VCaP (cell line): ENCODE measurements around the gene EPB42.

Experiments used
- H3K27ac ChIP-seq: fragments of 450-650 bp; 2 replicates; pipeline ENCODE4 v1.5.1; 2017
- TF ChIP-seq, protein P1 (sequence below): fragments of 450-650 bp; conservative IDR thresholded peaks from 2 replicates; pipeline ENCODE4 v1.5.1; 2017; ENCODE audit warnings: mild to moderate bottlenecking, moderate library complexity

EPB42 gene

DNA sequence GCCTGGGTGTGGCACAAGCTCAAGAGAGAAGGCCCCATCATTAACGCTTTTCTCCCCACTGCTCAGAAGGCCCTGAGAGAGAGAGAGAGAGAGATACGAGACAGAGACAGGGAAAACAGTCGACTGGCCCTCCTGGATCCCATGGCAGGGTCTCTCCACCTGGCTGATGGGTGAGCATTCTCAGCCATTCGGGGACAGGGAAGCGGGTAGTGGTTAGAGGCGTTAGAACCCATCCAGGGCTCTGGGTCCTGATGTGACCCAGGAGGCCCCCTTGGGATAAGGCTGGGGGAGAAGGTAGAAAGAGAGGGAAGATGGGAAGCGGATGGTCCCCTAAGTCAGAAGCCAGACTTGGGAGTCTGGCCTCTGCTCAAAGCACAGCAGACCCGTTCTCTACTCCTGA lies 38.0 kb upstream of the EPB42 start:
- no peak overlapping the region for H3K27ac ChIP-seq
- TF ChIP-seq, protein P1, sequence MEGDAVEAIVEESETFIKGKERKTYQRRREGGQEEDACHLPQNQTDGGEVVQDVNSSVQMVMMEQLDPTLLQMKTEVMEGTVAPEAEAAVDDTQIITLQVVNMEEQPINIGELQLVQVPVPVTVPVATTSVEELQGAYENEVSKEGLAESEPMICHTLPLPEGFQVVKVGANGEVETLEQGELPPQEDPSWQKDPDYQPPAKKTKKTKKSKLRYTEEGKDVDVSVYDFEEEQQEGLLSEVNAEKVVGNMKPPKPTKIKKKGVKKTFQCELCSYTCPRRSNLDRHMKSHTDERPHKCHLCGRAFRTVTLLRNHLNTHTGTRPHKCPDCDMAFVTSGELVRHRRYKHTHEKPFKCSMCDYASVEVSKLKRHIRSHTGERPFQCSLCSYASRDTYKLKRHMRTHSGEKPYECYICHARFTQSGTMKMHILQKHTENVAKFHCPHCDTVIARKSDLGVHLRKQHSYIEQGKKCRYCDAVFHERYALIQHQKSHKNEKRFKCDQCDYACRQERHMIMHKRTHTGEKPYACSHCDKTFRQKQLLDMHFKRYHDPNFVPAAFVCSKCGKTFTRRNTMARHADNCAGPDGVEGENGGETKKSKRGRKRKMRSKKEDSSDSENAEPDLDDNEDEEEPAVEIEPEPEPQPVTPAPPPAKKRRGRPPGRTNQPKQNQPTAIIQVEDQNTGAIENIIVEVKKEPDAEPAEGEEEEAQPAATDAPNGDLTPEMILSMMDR, result no peak

- TF ChIP-seq, protein P1, result no peak
Observed at GRCh38 chr15:43256341-43256740, 35.5 kb upstream of the EPB42 start.

GRCh38 chr15:43255376-43255775 lies 34.6 kb upstream of the EPB42 start:
- TF ChIP-seq, protein P1, result no peak
- H3K27ac ChIP-seq, result no peak overlapping the region

More at GRCh38 chr15:43256341-43256740, 35.5 kb upstream of the EPB42 start:
- H3K27ac ChIP-seq, result no peak overlapping the region

- TF ChIP-seq, protein P1, result no peak
- H3K27ac ChIP-seq, result no peak overlapping the region
Observed at GRCh38 chr15:43253431-43254403, 32.9 kb upstream of the EPB42 start.

- H3K27ac ChIP-seq, result no peak overlapping the region
- TF ChIP-seq, protein P1, result no peak
Observed at GRCh38 chr15:43251871-43252250, 31.0 kb upstream of the EPB42 start.

GRCh38 chr15:43251185-43251870 lies 30.5 kb upstream of the EPB42 start:
- TF ChIP-seq, protein P1, result no peak

GRCh38 chr15:43250785-43251184 lies 30.0 kb upstream of the EPB42 start:
- no peak overlapping the region for H3K27ac ChIP-seq
- TF ChIP-seq, protein P1, result no peak

More at GRCh38 chr15:43251185-43251870, 30.5 kb upstream of the EPB42 start:
- H3K27ac ChIP-seq, result no peak overlapping the region
